DND-41 (cell line): ENCODE data around the gene ACTG1.

Source experiments
- EZH2 ChIP-seq: IDR thresholded peaks from 3 replicates; pipeline ENCODE4 v1.6.1; 2012; ENCODE audit warnings: borderline replicate concordance, low read depth, mild to moderate bottlenecking, moderate library complexity, low read length, inconsistent platforms; ENCODE audit not compliant: severe bottlenecking
- TF ChIP-seq, protein P1 (sequence below): IDR thresholded peaks from 2 replicates; pipeline ENCODE4 v1.5.1; 2012; ENCODE audit warnings: borderline replicate concordance, low read length, moderate library complexity, mild to moderate bottlenecking; ENCODE audit not compliant: poor library complexity, severe bottlenecking; ENCODE audit errors: extremely low read depth

GRCh38 chr17:81538651-81539570, 26.3 kb upstream of the ACTG1 start:
- TF ChIP-seq, protein P1, sequence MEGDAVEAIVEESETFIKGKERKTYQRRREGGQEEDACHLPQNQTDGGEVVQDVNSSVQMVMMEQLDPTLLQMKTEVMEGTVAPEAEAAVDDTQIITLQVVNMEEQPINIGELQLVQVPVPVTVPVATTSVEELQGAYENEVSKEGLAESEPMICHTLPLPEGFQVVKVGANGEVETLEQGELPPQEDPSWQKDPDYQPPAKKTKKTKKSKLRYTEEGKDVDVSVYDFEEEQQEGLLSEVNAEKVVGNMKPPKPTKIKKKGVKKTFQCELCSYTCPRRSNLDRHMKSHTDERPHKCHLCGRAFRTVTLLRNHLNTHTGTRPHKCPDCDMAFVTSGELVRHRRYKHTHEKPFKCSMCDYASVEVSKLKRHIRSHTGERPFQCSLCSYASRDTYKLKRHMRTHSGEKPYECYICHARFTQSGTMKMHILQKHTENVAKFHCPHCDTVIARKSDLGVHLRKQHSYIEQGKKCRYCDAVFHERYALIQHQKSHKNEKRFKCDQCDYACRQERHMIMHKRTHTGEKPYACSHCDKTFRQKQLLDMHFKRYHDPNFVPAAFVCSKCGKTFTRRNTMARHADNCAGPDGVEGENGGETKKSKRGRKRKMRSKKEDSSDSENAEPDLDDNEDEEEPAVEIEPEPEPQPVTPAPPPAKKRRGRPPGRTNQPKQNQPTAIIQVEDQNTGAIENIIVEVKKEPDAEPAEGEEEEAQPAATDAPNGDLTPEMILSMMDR, result no peak
- TF ChIP-seq EZH2, result no peak
